Osteoblast (primary cell): ENCODE results near the gene TCF7L2. TPM values are rescaled to one million over a fixed set of nuclear protein-coding genes. Genes with fewer than 3 reads are reported as not detected.

ENCODE experiments used
- DNase-seq: peaks from one replicate; pipeline ENCODE4 v3.0.0; 2011; ENCODE audit warnings: low spot score, mixed read lengths; ENCODE audit not compliant: insufficient read length; ENCODE audit errors: missing footprints
- H2AFZ ChIP-seq: 2 replicates; pipeline ENCODE4 v1.6.0; 2011; ENCODE audit warnings: mild to moderate bottlenecking, low read length
- H3K27ac ChIP-seq: 2 replicates; pipeline ENCODE4 v1.5.1; 2011; ENCODE audit warnings: mild to moderate bottlenecking, low read depth, low read length, moderate library complexity
- H3K27me3 ChIP-seq: 2 replicates; pipeline ENCODE4 v1.6.0; 2012; ENCODE audit warnings: mild to moderate bottlenecking, control low read depth, inconsistent platforms, low read length, moderate library complexity; ENCODE audit not compliant: insufficient read depth
- H3K36me3 ChIP-seq: 2 replicates; pipeline ENCODE4 v1.5.1; 2011; ENCODE audit warnings: mild to moderate bottlenecking, low read length, control low read depth, moderate library complexity; ENCODE audit not compliant: insufficient read depth
- H3K4me1 ChIP-seq: 2 replicates; pipeline ENCODE4 v1.5.1; 2011; ENCODE audit warnings: mild to moderate bottlenecking, low read length, control low read depth, moderate library complexity; ENCODE audit not compliant: insufficient read depth
- H3K4me2 ChIP-seq: 2 replicates; pipeline ENCODE4 v1.6.0; 2011; ENCODE audit warnings: mild to moderate bottlenecking, low read length; ENCODE audit not compliant: insufficient read depth
- H3K4me3 ChIP-seq: fragments of 200-600 bp; sonication (generic); 3 replicates; pipeline ENCODE4 v1.5.1; 2012; ENCODE audit warnings: mild to moderate bottlenecking, low read length, inconsistent platforms; ENCODE audit not compliant: insufficient read depth
- H3K79me2 ChIP-seq: 2 replicates; pipeline ENCODE4 v1.6.0; 2012; ENCODE audit warnings: mild to moderate bottlenecking, low read length, control low read depth, inconsistent platforms; ENCODE audit not compliant: insufficient read depth
- H3K9me3 ChIP-seq: 2 replicates; pipeline ENCODE4 v1.5.1; 2011; ENCODE audit warnings: low read depth, low read length, control low read depth
- H4K20me1 ChIP-seq: 2 replicates; pipeline ENCODE4 v1.6.0; 2012; ENCODE audit warnings: mild to moderate bottlenecking, low read length, control low read depth; ENCODE audit not compliant: insufficient read depth
- CTCF ChIP-seq: IDR thresholded peaks from 2 replicates; pipeline ENCODE4 v1.5.1; 2011; ENCODE audit warnings: mild to moderate bottlenecking, low read depth, low read length, moderate library complexity; ENCODE audit errors: extremely low read depth
- total RNA-seq: library from RNA; depleted of rRNA; stranded (reverse); fragments of >200 nt; gene quantifications from 2 replicates; pipeline ENCODE4 v1.2.3, GENCODE V29; 2012

The TCF7L2 gene
- total RNA-seq, 1 donor, result 9.0 TPM

- peak; percentile 3 for DNase-seq
- Histone ChIP-seq H2AFZ (no peak overlapping the region), H3K27ac (no peak overlapping the region), H4K20me1 (no peaks in the 10 kb centered on the region), H3K36me3 (no peaks in the 10 kb centered on the region), H3K9me3 (no peaks in the 10 kb centered on the region), H3K4me3 (no peak overlapping the region), H3K27me3 (no peaks in the 10 kb centered on the region), H3K79me2 (no peaks in the 10 kb centered on the region), H3K4me2 (no peak overlapping the region), H3K4me1 (no peaks in the 10 kb centered on the region)
- TF ChIP-seq CTCF, result no peak
These were observed 22.1 kb upstream of the TCF7L2 start for GRCh38 chr10:112927980-112928379.

GRCh38 chr10:112932658-112933057 lies 17.4 kb upstream of the TCF7L2 start:
- no peak overlapping the region for H3K4me3 ChIP-seq
- DNase-seq, result no peak
- no peak overlapping the region for H3K27ac ChIP-seq
- H3K4me1 ChIP-seq, result no peaks in the 10 kb centered on the region
- H2AFZ ChIP-seq, result no peak overlapping the region
- H4K20me1 ChIP-seq, result no peaks in the 10 kb centered on the region
- H3K4me2 ChIP-seq, result no peak overlapping the region
- no peaks in the 10 kb centered on the region for H3K79me2 ChIP-seq
- no peaks in the 10 kb centered on the region for H3K36me3 ChIP-seq
- H3K27me3 ChIP-seq, result no peaks in the 10 kb centered on the region
- no peaks in the 10 kb centered on the region for H3K9me3 ChIP-seq
- no peak for TF ChIP-seq CTCF

- DNase-seq, result no peak
- no peaks in the 10 kb centered on the region for H3K79me2 ChIP-seq
These were observed 15.9 kb upstream of the TCF7L2 start for GRCh38 chr10:112934193-112934592.

GRCh38 chr10:112938808-112939482 lies 11.1 kb upstream of the TCF7L2 start:
- H3K4me2 ChIP-seq, result no peak overlapping the region
- TF ChIP-seq CTCF, result no peak
- peaks cover 3% of the 10 kb centered on the region for H3K27me3 ChIP-seq
- H3K9me3 ChIP-seq, result no peaks in the 10 kb centered on the region
- no peaks in the 10 kb centered on the region for H4K20me1 ChIP-seq
- H2AFZ ChIP-seq, result no peak overlapping the region
- no peaks in the 10 kb centered on the region for H3K79me2 ChIP-seq
- H3K4me1 ChIP-seq, result no peaks in the 10 kb centered on the region
- DNase-seq, result no peak
- H3K27ac ChIP-seq, result no peak overlapping the region
- no peak overlapping the region for H3K4me3 ChIP-seq
- H3K36me3 ChIP-seq, result no peaks in the 10 kb centered on the region

More at GRCh38 chr10:112934193-112934592, 15.9 kb upstream of the TCF7L2 start:
- TF ChIP-seq CTCF, result no peak
- H3K4me2 ChIP-seq, result no peak overlapping the region
- no peak overlapping the region for H2AFZ ChIP-seq
- no peaks in the 10 kb centered on the region for H3K4me1 ChIP-seq
- H3K9me3 ChIP-seq, result no peaks in the 10 kb centered on the region
- H3K27me3 ChIP-seq, result no peaks in the 10 kb centered on the region
- no peaks in the 10 kb centered on the region for H3K36me3 ChIP-seq
- no peak overlapping the region for H3K4me3 ChIP-seq
- no peaks in the 10 kb centered on the region for H4K20me1 ChIP-seq
- H3K27ac ChIP-seq, result no peak overlapping the region
